Measurements from ENCODE around the gene KATNB1. TPM values are rescaled to one million over a fixed set of nuclear protein-coding genes. Genes with fewer than 3 reads are reported as not detected.

KATNB1 gene
- total RNA-seq, 2 experiments from 2014 or later, result 21.0 to 22.3 TPM

DNA sequence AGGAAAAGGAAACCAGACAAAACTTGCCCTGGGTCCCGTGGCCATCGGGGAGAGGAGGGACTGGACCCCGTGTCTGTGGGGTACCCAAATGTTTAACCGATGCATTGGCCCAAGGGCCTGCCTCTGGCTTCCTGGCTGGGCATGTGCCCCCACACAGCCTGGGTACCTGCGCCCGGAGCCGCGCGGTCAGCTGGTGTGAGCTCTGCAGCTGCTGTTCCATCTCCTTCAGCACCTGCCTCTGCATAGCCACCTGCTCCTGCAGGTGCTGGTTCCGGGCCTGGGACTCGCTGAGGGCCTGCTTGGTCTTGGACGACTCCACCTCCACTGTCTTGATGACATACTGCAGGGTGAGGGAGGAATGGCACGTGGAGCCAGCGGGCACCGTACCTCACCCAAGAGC, 34.8 kb downstream of the KATNB1 start:
- Mint-ChIP-seq H3K36me3 (ENCODE audit: low read depth) (no peaks in the 10 kb centered on the region), H3K4me1 (ENCODE audit: low read depth) (no peaks in the 10 kb centered on the region), H3K27me3 (no peaks in the 10 kb centered on the region), H3K27ac (no peak overlapping the region), H3K4me3 (no peak overlapping the region), H3K9me3 (no peaks in the 10 kb centered on the region)
- intact Hi-C loops (cut with DNase I, micrococcal nuclease), result no loop called here
- Histone ChIP-seq H3K4me3 (ENCODE audit: low read length) (no peak overlapping the region), H3K9me3 (ENCODE audit: control insufficient read depth in 1 of 2, insufficient read depth in 1 of 2, low read length in 2 of 2) (no peaks in the 10 kb centered on the region), H3K27me3 (ENCODE audit: control insufficient read depth in 1 of 2, insufficient read depth in 2 of 2, low read length in 2 of 2) (no peaks in the 10 kb centered on the region), H3K27ac (ENCODE audit: low read depth in 1 of 2, low read length in 2 of 2) (no peak overlapping the region), H3K4me1 (ENCODE audit: insufficient read depth, low read length) (no peaks in the 10 kb centered on the region), H3K36me3 (ENCODE audit: insufficient read depth, low read length) (no peaks in the 10 kb centered on the region)
- POLR2A ChIA-PET, result no interaction called here
- ATAC-seq (ENCODE audit: poor library complexity) (no peak), DNase-seq (no peak)
- TF ChIP-seq, protein P1, sequence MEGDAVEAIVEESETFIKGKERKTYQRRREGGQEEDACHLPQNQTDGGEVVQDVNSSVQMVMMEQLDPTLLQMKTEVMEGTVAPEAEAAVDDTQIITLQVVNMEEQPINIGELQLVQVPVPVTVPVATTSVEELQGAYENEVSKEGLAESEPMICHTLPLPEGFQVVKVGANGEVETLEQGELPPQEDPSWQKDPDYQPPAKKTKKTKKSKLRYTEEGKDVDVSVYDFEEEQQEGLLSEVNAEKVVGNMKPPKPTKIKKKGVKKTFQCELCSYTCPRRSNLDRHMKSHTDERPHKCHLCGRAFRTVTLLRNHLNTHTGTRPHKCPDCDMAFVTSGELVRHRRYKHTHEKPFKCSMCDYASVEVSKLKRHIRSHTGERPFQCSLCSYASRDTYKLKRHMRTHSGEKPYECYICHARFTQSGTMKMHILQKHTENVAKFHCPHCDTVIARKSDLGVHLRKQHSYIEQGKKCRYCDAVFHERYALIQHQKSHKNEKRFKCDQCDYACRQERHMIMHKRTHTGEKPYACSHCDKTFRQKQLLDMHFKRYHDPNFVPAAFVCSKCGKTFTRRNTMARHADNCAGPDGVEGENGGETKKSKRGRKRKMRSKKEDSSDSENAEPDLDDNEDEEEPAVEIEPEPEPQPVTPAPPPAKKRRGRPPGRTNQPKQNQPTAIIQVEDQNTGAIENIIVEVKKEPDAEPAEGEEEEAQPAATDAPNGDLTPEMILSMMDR (IDR thresholded peaks at IDR 0.05), result no peak
- CTCF ChIA-PET, result no interaction called here

DNA sequence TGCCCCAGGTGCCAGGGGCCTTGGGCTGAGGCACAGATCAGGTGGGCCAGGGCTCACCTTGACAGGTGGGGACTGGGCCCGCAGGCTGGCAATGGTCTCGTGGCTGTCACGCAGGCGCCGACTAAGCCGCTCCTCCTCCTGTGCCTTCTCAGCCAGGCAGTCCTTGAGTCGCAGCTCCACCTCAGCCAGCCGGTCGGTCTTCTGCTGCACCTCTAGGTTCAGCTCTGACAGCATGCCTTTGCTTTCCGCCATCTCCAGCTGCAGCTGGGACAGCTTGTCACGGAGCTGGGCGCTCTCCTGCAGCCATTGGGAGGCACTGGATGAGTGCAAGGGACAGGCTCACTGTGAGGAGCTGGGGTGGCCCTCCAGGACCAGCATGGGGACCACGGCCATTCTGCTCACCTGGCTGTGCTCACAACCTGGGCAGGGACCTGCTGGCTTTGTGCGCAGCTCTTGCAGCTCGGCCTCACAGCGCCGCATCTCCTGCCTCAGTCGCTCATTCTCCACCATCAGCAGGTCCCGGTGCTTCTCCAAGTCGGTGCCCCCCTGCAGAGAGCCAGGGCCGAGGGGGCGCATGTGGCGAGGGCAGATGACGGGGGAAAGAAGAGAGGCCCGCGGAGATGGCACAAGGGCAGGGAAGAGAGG, 35.7 kb downstream of the KATNB1 start:
- Mint-ChIP-seq H3K27ac (no peak overlapping the region), H3K9me3 (no peaks in the 10 kb centered on the region), H3K36me3 (ENCODE audit: low read depth) (no peaks in the 10 kb centered on the region), H3K4me3 (no peak overlapping the region), H3K4me1 (ENCODE audit: low read depth) (no peaks in the 10 kb centered on the region), H3K27me3 (no peaks in the 10 kb centered on the region)
- no peak for ATAC-seq (ENCODE audit: poor library complexity)
- Histone ChIP-seq H3K27ac (ENCODE audit: low read depth in 1 of 2, low read length in 2 of 2) (no peak overlapping the region), H3K36me3 (ENCODE audit: insufficient read depth, low read length) (no peaks in the 10 kb centered on the region), H3K27me3 (ENCODE audit: control insufficient read depth in 1 of 2, insufficient read depth in 2 of 2, low read length in 2 of 2) (no peaks in the 10 kb centered on the region), H3K4me1 (ENCODE audit: insufficient read depth, low read length) (no peaks in the 10 kb centered on the region), H3K9me3 (ENCODE audit: control insufficient read depth in 1 of 2, insufficient read depth in 1 of 2, low read length in 2 of 2) (no peaks in the 10 kb centered on the region), H3K4me3 (ENCODE audit: low read length) (no peak overlapping the region)
- intact Hi-C loops (cut with DNase I, micrococcal nuclease), result no loop called here
- peak in 1 of 14 experiments; percentile 7 for DNase-seq
- TF ChIP-seq, protein P1 (IDR thresholded peaks at IDR 0.05), result no peak
- ChIA-PET CTCF (no interaction called here), POLR2A (no interaction called here)

DNA sequence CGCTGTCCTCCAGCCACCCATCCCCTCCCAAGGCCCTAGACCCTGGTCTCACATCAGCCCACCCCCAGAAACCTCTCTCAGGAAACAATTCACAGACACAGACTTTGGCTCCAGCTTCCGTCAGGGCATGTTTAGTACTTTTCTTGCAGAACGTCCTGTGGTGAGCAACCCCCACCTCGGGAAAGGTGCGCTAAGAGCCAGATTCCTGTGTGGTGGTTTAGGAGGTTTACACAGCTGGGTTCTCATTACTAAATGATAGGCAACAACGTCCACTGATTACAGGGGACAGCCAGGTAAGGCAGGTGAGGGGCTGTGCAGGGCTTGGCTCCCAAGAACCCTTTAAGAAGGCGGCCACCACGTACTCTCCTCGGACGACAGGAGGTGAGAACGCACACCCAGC, 37.4 kb downstream of the KATNB1 start:
- H3K9me3 ChIP-seq (ENCODE audit: control insufficient read depth in 1 of 2, insufficient read depth in 1 of 2, low read length in 2 of 2), result no peaks in the 10 kb centered on the region
- no peaks in the 10 kb centered on the region for H3K4me1 Mint-ChIP-seq (ENCODE audit: low read depth)
- DNase-seq (no peak), ATAC-seq (ENCODE audit: poor library complexity) (no peak)
- intact Hi-C loops (cut with DNase I, micrococcal nuclease), result no loop called here
- H3K36me3 ChIP-seq (ENCODE audit: insufficient read depth, low read length), result no peaks in the 10 kb centered on the region
- no peak overlapping the region for H3K27ac ChIP-seq (ENCODE audit: low read depth in 1 of 2, low read length in 2 of 2)
- H3K27me3 ChIP-seq (ENCODE audit: control insufficient read depth in 1 of 2, insufficient read depth in 2 of 2, low read length in 2 of 2), result no peaks in the 10 kb centered on the region
- no peaks in the 10 kb centered on the region for H3K36me3 Mint-ChIP-seq (ENCODE audit: low read depth)
- CTCF ChIA-PET, result interaction anchor here (0.6 kb wide), 1 partner anchor 742 kb away, joined by 3 read pairs; no protein-coding TSS in a partner anchor
- no peaks in the 10 kb centered on the region for H3K9me3 Mint-ChIP-seq
- no peak overlapping the region for H3K27ac Mint-ChIP-seq
- H3K4me3 Mint-ChIP-seq, result no peak overlapping the region
- POLR2A ChIA-PET, result no interaction called here
- TF ChIP-seq, protein P1 (IDR thresholded peaks at IDR 0.05), result no peak
- H3K4me1 ChIP-seq (ENCODE audit: insufficient read depth, low read length), result no peaks in the 10 kb centered on the region
- no peak overlapping the region for H3K4me3 ChIP-seq (ENCODE audit: low read length)
- no peaks in the 10 kb centered on the region for H3K27me3 Mint-ChIP-seq

Measured in CD4-positive, alpha-beta T cell (primary cell).